GM23338 (cell line): ENCODE results near the gene CAPS. TPM values are rescaled to one million over a fixed set of nuclear protein-coding genes. Genes with fewer than 3 reads are reported as not detected.

Experiments used
- ATAC-seq: fragments of 200-7000 bp; cut with Tn5 transposase; 3 replicates; pipeline ENCODE4 v1.9.1; 2020
- DNase-seq: peaks from one replicate; pipeline ENCODE4 v3.0.0-alpha.2; 2015; ENCODE audit warnings: low spot score
- H2AFZ ChIP-seq: fragments of 200-600 bp; sonication (generic); 2 replicates; pipeline ENCODE4 v1.8.0; 2016; ENCODE audit warnings: antibody characterized with exemption, mild to moderate bottlenecking, moderate library complexity
- H3F3A ChIP-seq: fragments of 200-600 bp; sonication (generic); replicated peaks from 2 replicates; pipeline ENCODE4 v1.8.0; 2017; ENCODE audit warnings: antibody characterized with exemption, mixed run types, low read depth
- H3K27ac ChIP-seq: fragments of 200-600 bp; sonication (generic); 2 replicates; pipeline ENCODE4 v1.6.1; 2016; ENCODE audit warnings: low read depth
- H3K27me3 ChIP-seq: fragments of 200-600 bp; sonication (generic); 2 replicates; pipeline ENCODE4 v1.8.0; 2016; ENCODE audit warnings: mild to moderate bottlenecking, mixed run types, moderate library complexity; ENCODE audit not compliant: insufficient read depth
- H3K36me3 ChIP-seq: fragments of 200-600 bp; sonication (generic); 2 replicates; pipeline ENCODE4 v1.8.0; 2016; ENCODE audit warnings: mild to moderate bottlenecking; ENCODE audit not compliant: insufficient read depth
- H3K4me1 ChIP-seq: fragments of 200-600 bp; sonication (generic); 2 replicates; pipeline ENCODE4 v1.8.0; 2016; ENCODE audit warnings: mild to moderate bottlenecking, moderate library complexity; ENCODE audit not compliant: insufficient read depth
- H3K4me2 ChIP-seq: fragments of 200-600 bp; sonication (generic); 2 replicates; pipeline ENCODE4 v1.7.1; 2017; ENCODE audit warnings: mixed run types
- H3K4me3 ChIP-seq: fragments of 200-600 bp; sonication (generic); 2 replicates; pipeline ENCODE4 v1.6.1; 2016; ENCODE audit warnings: mixed run types
- H3K79me2 ChIP-seq: fragments of 200-600 bp; sonication (generic); replicated peaks from 2 replicates; pipeline ENCODE4 v1.8.0; 2017; ENCODE audit warnings: mild to moderate bottlenecking; ENCODE audit not compliant: insufficient read depth
- H3K9me2 ChIP-seq: fragments of 200-600 bp; sonication (generic); 2 replicates; pipeline ENCODE4 v1.8.0; 2017; ENCODE audit not compliant: insufficient read depth
- H4K20me1 ChIP-seq: fragments of 200-600 bp; sonication (generic); replicated peaks from 2 replicates; pipeline ENCODE4 v1.8.0; 2017; ENCODE audit warnings: mild to moderate bottlenecking; ENCODE audit not compliant: insufficient read depth
- H3K27ac Mint-ChIP-seq: 2 replicates; pipeline ENCODE4 v1.8.0; 2020; ENCODE audit warnings: inconsistent platforms, mild to moderate bottlenecking, moderate library complexity, mixed read lengths
- H3K27me3 Mint-ChIP-seq: 3 replicates; pipeline ENCODE4 v1.8.0; 2022; ENCODE audit warnings: low read depth, mild to moderate bottlenecking, moderate library complexity, mixed read lengths, inconsistent platforms; ENCODE audit not compliant: insufficient read depth, poor library complexity
- H3K36me3 Mint-ChIP-seq: 3 replicates; pipeline ENCODE4 v1.8.0; 2021; ENCODE audit warnings: low read depth, mild to moderate bottlenecking, inconsistent platforms, moderate library complexity, mixed read lengths
- H3K4me1 Mint-ChIP-seq: 3 replicates; pipeline ENCODE4 v1.8.0; 2020; ENCODE audit warnings: mild to moderate bottlenecking, inconsistent platforms, mixed read lengths
- H3K4me3 Mint-ChIP-seq: 3 replicates; pipeline ENCODE4 v1.8.0; 2021; ENCODE audit warnings: moderate library complexity, mild to moderate bottlenecking, inconsistent platforms, mixed read lengths
- H3K9me3 Mint-ChIP-seq: 3 replicates; pipeline ENCODE4 v1.8.0; 2020; ENCODE audit warnings: moderate library complexity, mild to moderate bottlenecking, inconsistent platforms, mixed read lengths
- CREB1 ChIP-seq: fragments of 250-450 bp; sonication (Bioruptor Pico); IDR thresholded peaks from 2 replicates; pipeline ENCODE4 v1.5.0; 2020; ENCODE audit warnings: low read depth, mild to moderate bottlenecking, moderate library complexity
- CTCF ChIP-seq, 2 experiments: fragments of 200-600 bp in 1 of 2; sonication (generic) in 1 of 2; conservative IDR thresholded peaks; 2 replicates each; pipeline versions ENCODE4 v1.5.1 to v1.6.1; 2016 to 2017; ENCODE audit warnings: antibody characterized with exemption in 2 of 2, low read depth in 2 of 2, mild to moderate bottlenecking in 2 of 2, moderate library complexity in 1 of 2
- ETS1 ChIP-seq: IDR thresholded peaks from 2 replicates; pipeline ENCODE4 v1.6.1; 2016; ENCODE audit warnings: antibody characterized with exemption
- EZH2 ChIP-seq: fragments of 200-600 bp; sonication (generic); IDR thresholded peaks from one replicate; pipeline ENCODE4 v1.8.0; 2017; ENCODE audit warnings: antibody characterized with exemption, mild to moderate bottlenecking, low read depth; ENCODE audit not compliant: unreplicated experiment
- EZH2phosphoT487 ChIP-seq: fragments of 200-600 bp; sonication (generic); IDR thresholded peaks from one replicate; pipeline ENCODE4 v1.8.1; 2018; ENCODE audit warnings: antibody characterized with exemption; ENCODE audit not compliant: unreplicated experiment
- JUNB ChIP-seq: IDR thresholded peaks from one replicate; pipeline ENCODE4 v1.6.1; 2016; ENCODE audit warnings: antibody characterized with exemption; ENCODE audit not compliant: unreplicated experiment
- POLR2AphosphoS5 ChIP-seq: IDR thresholded peaks from 2 replicates; pipeline ENCODE4 v1.6.1; 2016; ENCODE audit warnings: antibody characterized with exemption, low read depth
- REST ChIP-seq: IDR thresholded peaks from one replicate; pipeline ENCODE4 v1.6.1; 2018; ENCODE audit warnings: antibody characterized with exemption; ENCODE audit not compliant: unreplicated experiment
- STAT1 ChIP-seq: IDR thresholded peaks from one replicate; pipeline ENCODE4 v1.6.1; 2016; ENCODE audit warnings: antibody characterized with exemption; ENCODE audit not compliant: unreplicated experiment
- ZNF114 ChIP-seq: fragments of 250-450 bp; sonication (Bioruptor Pico); IDR thresholded peaks from 2 replicates; pipeline ENCODE4 v1.5.0; 2020; ENCODE audit warnings: mild to moderate bottlenecking, moderate library complexity
- ZNF331 ChIP-seq: fragments of 250-450 bp; sonication (Bioruptor Pico); IDR thresholded peaks from 2 replicates; pipeline ENCODE4 v1.5.0; 2020; ENCODE audit warnings: low read depth, mild to moderate bottlenecking, moderate library complexity
- polyA plus RNA-seq: library from polyadenylated mRNA; unstranded; fragments of >200 nt; fragmentation: Nextera tagmentation; extraction: Ambion mirVana; gene quantifications from 2 replicates; pipeline ENCODE4 v1.2.1, GENCODE V29; 2016
- total RNA-seq: library from RNA; depleted of rRNA; stranded (reverse); fragments of >200 nt; shearing (Covaris generic); gene quantifications from 2 replicates; pipeline ENCODE4 v1.2.3, GENCODE V29; 2014

The CAPS gene
- total and polyA plus RNA-seq, 2 experiments from 2014 or later: 1.5 to 3.2 TPM

- TF ChIP-seq ETS1 (no peak), EZH2 (no peak)
These were observed 312 bp downstream of the CAPS start (continued) for GRCh38 chr19:5914358-5914774.

- Mint-ChIP-seq H3K27ac (no peak overlapping the region), H3K4me1 (no peaks in the 10 kb centered on the region), H3K4me3 (no peak overlapping the region), H3K9me3 (no peaks in the 10 kb centered on the region), H3K27me3 (peaks cover 4% of the 10 kb centered on the region), H3K36me3 (peaks cover 23% of the 10 kb centered on the region)
- H3K79me2 ChIP-seq: no peaks in the 10 kb centered on the region
- no peaks in the 10 kb centered on the region for H3K4me1 ChIP-seq
- no peaks in the 10 kb centered on the region for H3K27me3 ChIP-seq
- H3K4me2 ChIP-seq: no peak overlapping the region
- no peak for DNase-seq
- TF ChIP-seq ZNF114 (CRISPR knock-in tag) (no peak), EZH2phosphoT487 (no peak), CTCF (conservative IDR thresholded peaks at IDR 0.05; ENCODE audit: low read depth in 2 of 2) (no peak), ETS1 (no peak), STAT1 (no peak), CREB1 (no peak), ZNF331 (no peak), EZH2 (no peak)
- H2AFZ ChIP-seq: no peak overlapping the region
- no peaks in the 10 kb centered on the region for H3K36me3 ChIP-seq
- no peak overlapping the region for H3K27ac ChIP-seq
- no peaks in the 10 kb centered on the region for H3F3A ChIP-seq
- H3K4me3 ChIP-seq: no peak overlapping the region
- no peaks in the 10 kb centered on the region; the same call in 1 of the 2 replicates for H4K20me1 ChIP-seq
- H3K9me2 ChIP-seq: no peaks in the 10 kb centered on the region
- ATAC-seq: peak; percentile 46
These were observed 1.1 kb downstream of the CAPS start for GRCh38 chr19:5914946-5915781.

GRCh38 chr19:5915782-5916165, 1.7 kb downstream of the CAPS start:
- Histone ChIP-seq H3F3A (no peaks in the 10 kb centered on the region), H2AFZ (no peak overlapping the region), H3K4me1 (no peaks in the 10 kb centered on the region), H3K4me2 (no peak overlapping the region), H3K79me2 (no peaks in the 10 kb centered on the region), H3K27ac (no peak overlapping the region), H3K27me3 (no peaks in the 10 kb centered on the region), H3K36me3 (no peaks in the 10 kb centered on the region), H3K4me3 (no peak overlapping the region), H3K9me2 (no peaks in the 10 kb centered on the region), H4K20me1 (no peaks in the 10 kb centered on the region; the same call in 1 of the 2 replicates)
- no peak for ATAC-seq
- no peak for DNase-seq
- Mint-ChIP-seq H3K27me3 (peaks cover 4% of the 10 kb centered on the region), H3K4me3 (no peak overlapping the region), H3K4me1 (no peaks in the 10 kb centered on the region), H3K36me3 (peaks cover 23% of the 10 kb centered on the region), H3K9me3 (no peaks in the 10 kb centered on the region), H3K27ac (no peak overlapping the region)
- TF ChIP-seq ZNF114 (CRISPR knock-in tag): no peak
- no peak for TF ChIP-seq REST
- TF ChIP-seq POLR2AphosphoS5: no peak
- TF ChIP-seq EZH2phosphoT487: no peak
- no peak for TF ChIP-seq JUNB
- TF ChIP-seq STAT1: no peak
- no peak for TF ChIP-seq EZH2
- TF ChIP-seq CREB1: no peak
